ENCODE data around the gene ZNF77. TPM values are rescaled to one million over a fixed set of nuclear protein-coding genes. Genes with fewer than 3 reads are reported as not detected.

The ZNF77 gene
- total RNA-seq, 1 experiment from 2014 or later: 5.9 TPM

DNA sequence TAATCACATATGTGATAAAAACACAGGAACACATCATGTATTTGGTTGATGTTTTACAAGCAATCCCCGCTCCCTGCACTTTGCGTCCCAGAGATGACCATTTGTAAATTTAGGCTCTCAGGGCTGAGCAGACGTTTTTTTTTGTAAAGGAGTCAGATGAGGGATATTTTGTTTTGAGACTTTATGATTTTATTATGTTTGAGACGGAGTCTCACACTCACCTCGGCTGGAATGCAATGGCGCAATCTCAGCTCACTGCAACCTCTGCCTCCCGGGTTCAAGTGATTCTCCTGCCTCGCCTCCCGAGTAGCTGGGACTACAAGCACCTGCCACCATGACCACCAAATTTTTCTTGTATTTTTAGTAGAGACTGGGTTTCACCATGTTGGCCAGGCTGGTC lies 34.0 kb upstream of the ZNF77 start:
- H3K27ac ChIP-seq (ENCODE audit: low read depth, low read length): no peak overlapping the region
- no TSS peak for BruUV-seq (replicated peaks)
- no peaks in the 10 kb centered on the region for H3K9me2 ChIP-seq (ENCODE audit: insufficient read depth)
- no peaks in the 10 kb centered on the region for H4K20me1 ChIP-seq (ENCODE audit: insufficient read depth)
- H3K4me3 ChIP-seq (replicated peaks in 1 of 2; ENCODE audit: low read depth in 1 of 2, low read length in 2 of 2): no peak overlapping the region
- H3K4me2 ChIP-seq (ENCODE audit: low read length): peak overlapping the region; percentile 99; the same call in 1 of the 2 replicates
- CTCF ChIA-PET: interaction anchor here (0.7 kb wide), 1 partner anchor 8 kb away, joined by 3 read pairs; no protein-coding TSS in a partner anchor
- RAD21 ChIA-PET (ENCODE audit: low non-redundant PET in 1 of 2, low total read pairs in 2 of 2, uncharacterized antibody in 2 of 2, unreplicated experiment in 2 of 2): no interaction called here
- no peaks in the 10 kb centered on the region for H3K36me3 ChIP-seq (ENCODE audit: control insufficient read depth in 1 of 2, insufficient read depth in 2 of 2, low read length in 2 of 2)
- peaks cover 13 to 29% of the 10 kb centered on the region in 2 experiments for H3K4me1 ChIP-seq (ENCODE audit: control insufficient read depth in 1 of 2, insufficient read depth in 2 of 2, low read length in 2 of 2)
- intact Hi-C loops (cut with micrococcal nuclease): no loop called here
- H3K9ac ChIP-seq (ENCODE audit: low read length): no peak overlapping the region
- no peak for ATAC-seq
- no peaks in the 10 kb centered on the region for H3K27me3 ChIP-seq (ENCODE audit: insufficient read depth, low read length)
- H2AFZ ChIP-seq (ENCODE audit: low read depth, low read length, poor library complexity, severe bottlenecking): no peak overlapping the region
- DNase-seq (ENCODE audit: low read depth, low spot score): no peak
- POLR2A ChIA-PET: no interaction called here
- H3K79me2 ChIP-seq (ENCODE audit: insufficient read depth, low read length): no peaks in the 10 kb centered on the region
- TF ChIP-seq TCF7L2 (IDR thresholded peaks at IDR 0.05; ENCODE audit: borderline replicate concordance, extremely low read depth, insufficient read depth, insufficient read length): no peak
- no peak for TF ChIP-seq RAD21 (IDR thresholded peaks at IDR 0.05; ENCODE audit: low read depth)
- no peak for TF ChIP-seq POLR2A (IDR thresholded peaks at IDR 0.05; ENCODE audit: borderline replicate concordance, extremely low read depth, insufficient read depth, insufficient read length)
- no peak for TF ChIP-seq ZNF274 (IDR thresholded peaks at IDR 0.05; ENCODE audit: low read depth, low read length)
- TF ChIP-seq JUND (IDR thresholded peaks at IDR 0.05): no peak
- no peak for TF ChIP-seq ZBTB33 (IDR thresholded peaks at IDR 0.05; ENCODE audit: extremely low read depth, insufficient replicate concordance, low read length)
- no peak for TF ChIP-seq EGR1 (IDR thresholded peaks at IDR 0.05; ENCODE audit: low read depth)
- TF ChIP-seq SRF (IDR thresholded peaks at IDR 0.05; ENCODE audit: low read depth): no peak
- H3K9me3 ChIP-seq (ENCODE audit: control insufficient read depth in 1 of 2, insufficient read depth in 1 of 2, low read depth in 1 of 2, low read length in 2 of 2): no peaks in the 10 kb centered on the region

Data from HCT116 (cell line).